ENCODE data around the gene OR6C70. TPM values are rescaled to one million over a fixed set of nuclear protein-coding genes. Genes with fewer than 3 reads are reported as not detected.

OR6C70 gene
- total RNA-seq, 1 experiment from 2014 or later: not detected

DNA sequence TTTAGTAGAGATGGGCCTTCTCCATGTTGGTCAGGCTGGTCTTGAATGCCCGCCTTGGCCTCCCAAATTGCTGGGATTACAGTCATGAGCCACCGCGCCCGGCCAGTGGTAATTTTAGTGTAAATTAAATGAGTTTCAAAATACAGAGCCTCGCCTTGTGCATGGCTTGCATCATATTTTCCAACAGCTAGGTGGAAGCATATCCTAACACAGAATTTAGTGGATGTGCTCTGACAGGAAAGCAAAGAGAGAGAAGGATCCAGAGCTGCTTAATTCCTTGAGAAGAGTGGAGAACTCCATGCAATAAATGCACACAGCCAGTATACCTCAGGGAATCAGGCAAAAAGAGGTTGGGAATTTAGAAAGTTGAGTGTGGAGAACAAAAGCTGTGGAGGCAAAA lies 23.6 kb downstream of the OR6C70 start:
- WGBS (ENCODE audit: extremely low coverage, insufficient read length, low lambda C conversion rate): no CpG with 5 or more reads among the region's 5 CpGs

More for the DNA sequence above, 23.6 kb downstream of the OR6C70 start:
- no peak overlapping the region for H2AK5ac ChIP-seq (ENCODE audit: insufficient read length, low read length)
- H3K79me2 ChIP-seq (ENCODE audit: insufficient read depth, low read length): no peaks in the 10 kb centered on the region
- Mint-ChIP-seq H3K27me3 (ENCODE audit: low read depth) (no peaks in the 10 kb centered on the region), H3K36me3 (ENCODE audit: insufficient read depth in 1 of 3, low read depth in 3 of 3) (peaks cover 0 to 8% (median 6%) of the 10 kb centered on the region in 3 experiments; a peak in 6 of 7 replicates), H3K4me1 (no peaks in the 10 kb centered on the region), H3K4me3 (no peak overlapping the region), H3K9me3 (peaks cover 7 to 12% of the 10 kb centered on the region in 2 experiments), H3K27ac (no peak overlapping the region)
- H3K27me3 ChIP-seq (ENCODE audit: insufficient read depth, low read length): no peaks in the 10 kb centered on the region
- H3K23ac ChIP-seq (ENCODE audit: insufficient read length, low read depth, low read length): no peak overlapping the region
- H3K9me3 ChIP-seq (ENCODE audit: control insufficient read depth, low read depth, low read length): no peaks in the 10 kb centered on the region
- H4K91ac ChIP-seq (ENCODE audit: insufficient read length, low read depth, low read length): no peak overlapping the region
- TF ChIP-seq, protein P1, sequence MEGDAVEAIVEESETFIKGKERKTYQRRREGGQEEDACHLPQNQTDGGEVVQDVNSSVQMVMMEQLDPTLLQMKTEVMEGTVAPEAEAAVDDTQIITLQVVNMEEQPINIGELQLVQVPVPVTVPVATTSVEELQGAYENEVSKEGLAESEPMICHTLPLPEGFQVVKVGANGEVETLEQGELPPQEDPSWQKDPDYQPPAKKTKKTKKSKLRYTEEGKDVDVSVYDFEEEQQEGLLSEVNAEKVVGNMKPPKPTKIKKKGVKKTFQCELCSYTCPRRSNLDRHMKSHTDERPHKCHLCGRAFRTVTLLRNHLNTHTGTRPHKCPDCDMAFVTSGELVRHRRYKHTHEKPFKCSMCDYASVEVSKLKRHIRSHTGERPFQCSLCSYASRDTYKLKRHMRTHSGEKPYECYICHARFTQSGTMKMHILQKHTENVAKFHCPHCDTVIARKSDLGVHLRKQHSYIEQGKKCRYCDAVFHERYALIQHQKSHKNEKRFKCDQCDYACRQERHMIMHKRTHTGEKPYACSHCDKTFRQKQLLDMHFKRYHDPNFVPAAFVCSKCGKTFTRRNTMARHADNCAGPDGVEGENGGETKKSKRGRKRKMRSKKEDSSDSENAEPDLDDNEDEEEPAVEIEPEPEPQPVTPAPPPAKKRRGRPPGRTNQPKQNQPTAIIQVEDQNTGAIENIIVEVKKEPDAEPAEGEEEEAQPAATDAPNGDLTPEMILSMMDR (conservative IDR thresholded peaks at IDR 0.05): peak; percentile 23; the same call in 2 of the 3 replicates
- no peaks in the 10 kb centered on the region for H3K23me2 ChIP-seq (ENCODE audit: insufficient read length, low read depth, low read length, poor library complexity, severe bottlenecking)
- no peak overlapping the region for H3K4ac ChIP-seq (ENCODE audit: low read depth, low read length)
- no peak overlapping the region for H2BK5ac ChIP-seq (ENCODE audit: insufficient read length, low read length)
- H3T11ph ChIP-seq (ENCODE audit: low read length): no peak overlapping the region
- no peak overlapping the region for H2AFZ ChIP-seq (ENCODE audit: low read length)
- no peak overlapping the region for H3K18ac ChIP-seq (ENCODE audit: insufficient read length, low read depth, low read length)
- no peak overlapping the region for H3K56ac ChIP-seq (ENCODE audit: insufficient read length, low read depth, low read length)
- no peak overlapping the region for H3K14ac ChIP-seq (ENCODE audit: insufficient read depth, low read length)
- no peak overlapping the region for H2BK20ac ChIP-seq (ENCODE audit: low read depth, low read length, poor library complexity, severe bottlenecking)
- H3K4me1 ChIP-seq (ENCODE audit: insufficient read depth, low read length): no peaks in the 10 kb centered on the region
- no peak overlapping the region for H2BK12ac ChIP-seq (ENCODE audit: insufficient read length, low read depth, low read length)
- H3K27ac ChIP-seq (ENCODE audit: insufficient read length, low read depth, low read length): no peak overlapping the region
- no peak overlapping the region for H2BK15ac ChIP-seq (ENCODE audit: low read depth, low read length)
- no peak overlapping the region for H3K9ac ChIP-seq (ENCODE audit: extremely low read depth, insufficient read length, low read length)
- no peak overlapping the region for H2BK120ac ChIP-seq (ENCODE audit: low read depth, low read length, poor library complexity, severe bottlenecking)
- H4K8ac ChIP-seq (replicated peaks; ENCODE audit: insufficient read length, low read depth, low read length): no peak overlapping the region
- no peaks in the 10 kb centered on the region for H3K79me1 ChIP-seq (ENCODE audit: insufficient read depth, low read depth, low read length, poor library complexity, severe bottlenecking)
- H4K20me1 ChIP-seq (ENCODE audit: control insufficient read depth, insufficient read depth, insufficient read length): no peaks in the 10 kb centered on the region
- H3K4me2 ChIP-seq (ENCODE audit: insufficient read depth, insufficient read length, low read length): no peak overlapping the region
- H4K5ac ChIP-seq (ENCODE audit: insufficient read length, low read depth, low read length): no peak overlapping the region
- no peak for DNase-seq

All from H9 (cell line).